Naive thymus-derived CD8-positive, alpha-beta T cell (primary cell): Measurements from ENCODE around the gene MRPL37. TPM values are rescaled to one million over a fixed set of nuclear protein-coding genes. Genes with fewer than 3 reads are reported as not detected.
"Not testable (repeated sequence)": the region's sequence is repeated elsewhere in the genome, so short reads cannot be mapped to it uniquely, and the experiment has no call there.

Source experiments
- ATAC-seq, 2 donors: fragments of 150-1000 bp; cut with Tn5 transposase in 1 of 2; sonication (Bioruptor Pico), chemical (Tn5 transposase) in 1 of 2; 1 replicate in 1 of 2; 2 replicates in 1 of 2; pipeline ENCODE4 v1.10.0; 2021; ENCODE audit warnings: mild to moderate bottlenecking in 2 of 2, moderate library complexity in 2 of 2
- POLR2A ChIA-PET: fragments of 350-600 bp; sonication (Branson Sonifier 250); formaldehyde crosslinking; loops from one replicate; lab custom pipeline; 2021; ENCODE audit warnings: antibody characterized with exemption; lab: Charles Lee
- DNase-seq, 10 donors: peaks; one replicate each; pipeline versions ENCODE4 v3.0.0 to v3.0.0-alpha.2; 2020 to 2022
- H3K27ac Mint-ChIP-seq, 10 donors: one replicate each; pipeline ENCODE4 v1.8.0; 2020 to 2022; ENCODE audit warnings: mild to moderate bottlenecking in 10 of 10, mixed read lengths in 10 of 10, moderate library complexity in 4 of 10, inconsistent platforms in 1 of 10
- H3K27me3 Mint-ChIP-seq, 5 donors: one replicate each; pipeline ENCODE4 v1.8.0; 2021 to 2022; ENCODE audit warnings: mixed read lengths in 5 of 5
- H3K36me3 Mint-ChIP-seq, 3 donors: one replicate each; pipeline ENCODE4 v1.8.0; 2020 to 2022; ENCODE audit warnings: mixed read lengths in 3 of 3, mild to moderate bottlenecking in 2 of 3, inconsistent platforms in 1 of 3
- H3K4me1 Mint-ChIP-seq, 4 donors: one replicate each; pipeline ENCODE4 v1.8.0; 2021 to 2022; ENCODE audit warnings: mixed read lengths in 4 of 4
- H3K4me3 Mint-ChIP-seq, 10 donors: one replicate each; pipeline ENCODE4 v1.8.0; 2020 to 2022; ENCODE audit warnings: mild to moderate bottlenecking in 10 of 10, mixed read lengths in 10 of 10, moderate library complexity in 6 of 10, inconsistent platforms in 1 of 10
- H3K9me3 Mint-ChIP-seq, 9 donors: one replicate each; pipeline ENCODE4 v1.8.0; 2020 to 2022; ENCODE audit warnings: mixed read lengths in 9 of 9, mild to moderate bottlenecking in 3 of 9, inconsistent platforms in 1 of 9, moderate library complexity in 1 of 9
- polyA plus RNA-seq, 3 donors: library from polyadenylated mRNA; unstranded; fragments of 300-500 nt; fragmentation: Illumina TruSeq; gene quantifications; one replicate each; pipeline ENCODE4 v1.2.3, GENCODE V29; 2021
- total RNA-seq, 8 experiments: library from RNA in 2 of 8; stranded (reverse) in 2 of 8; gene quantifications; one replicate each; pipeline ENCODE4 v1.2.3 and lab custom pipeline; 2021 to 2026

Gene MRPL37
- total and polyA plus RNA-seq, 5 experiments from 2014 or later: 34.1 to 57.5 (median 51.9) TPM

DNA sequence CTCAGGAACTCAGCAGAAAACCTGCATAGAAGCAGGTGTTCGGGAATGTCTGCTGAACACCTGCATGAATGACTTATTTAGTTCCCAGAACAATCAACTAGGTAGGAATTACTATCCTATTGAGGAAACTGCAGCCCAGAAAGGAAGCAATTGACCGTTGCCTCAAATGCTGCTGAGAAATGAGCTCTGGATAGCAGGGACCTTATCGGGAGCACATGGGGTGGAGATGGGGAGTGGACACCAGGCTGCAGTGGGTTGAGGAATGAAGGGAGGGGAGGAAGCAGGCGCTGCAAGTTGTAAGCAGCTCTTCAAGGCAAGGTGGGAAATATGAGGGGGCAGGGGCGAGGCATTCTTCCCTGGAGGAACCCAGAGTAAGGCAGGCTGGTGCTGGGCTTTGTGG is 36.4 kb upstream of the MRPL37 start:
- no peak for DNase-seq

DNA sequence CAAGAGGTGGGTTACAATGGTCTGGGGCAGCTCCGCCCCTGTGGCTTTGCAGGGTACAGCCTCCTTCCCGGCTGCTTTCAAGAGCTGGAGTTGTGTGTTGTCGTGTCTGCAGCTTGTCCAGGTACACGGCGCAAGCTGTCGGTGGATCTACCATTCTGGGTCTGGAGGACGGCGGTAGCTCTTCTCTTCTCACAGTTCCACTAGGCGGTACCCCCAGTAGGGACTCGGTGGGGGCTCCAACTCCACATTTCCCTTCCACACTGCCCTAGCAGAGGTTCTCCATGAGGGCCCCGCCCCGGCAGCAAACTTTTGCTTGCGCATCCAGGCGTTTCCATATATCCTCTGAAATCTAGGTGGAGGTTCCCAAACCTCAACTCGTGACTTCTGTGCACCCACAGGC is 34.8 kb upstream of the MRPL37 start:
- no peak for ATAC-seq
- POLR2A ChIA-PET: no interaction called here
- Mint-ChIP-seq H3K27ac (no peak overlapping the region), H3K27me3 (no peaks in the 10 kb centered on the region), H3K9me3 (no peaks in the 10 kb centered on the region), H3K4me3 (no peak overlapping the region), H3K36me3 (no peaks in the 10 kb centered on the region), H3K4me1 (no peaks in the 10 kb centered on the region)
- no peak for DNase-seq

More for the DNA sequence above, 36.4 kb upstream of the MRPL37 start:
- POLR2A ChIA-PET: no interaction called here
- Mint-ChIP-seq H3K27me3 (no peaks in the 10 kb centered on the region), H3K4me1 (no peaks in the 10 kb centered on the region), H3K9me3 (no peaks in the 10 kb centered on the region), H3K4me3 (no peak overlapping the region), H3K36me3 (no peaks in the 10 kb centered on the region), H3K27ac (no peak overlapping the region)
- no peak for ATAC-seq

DNA sequence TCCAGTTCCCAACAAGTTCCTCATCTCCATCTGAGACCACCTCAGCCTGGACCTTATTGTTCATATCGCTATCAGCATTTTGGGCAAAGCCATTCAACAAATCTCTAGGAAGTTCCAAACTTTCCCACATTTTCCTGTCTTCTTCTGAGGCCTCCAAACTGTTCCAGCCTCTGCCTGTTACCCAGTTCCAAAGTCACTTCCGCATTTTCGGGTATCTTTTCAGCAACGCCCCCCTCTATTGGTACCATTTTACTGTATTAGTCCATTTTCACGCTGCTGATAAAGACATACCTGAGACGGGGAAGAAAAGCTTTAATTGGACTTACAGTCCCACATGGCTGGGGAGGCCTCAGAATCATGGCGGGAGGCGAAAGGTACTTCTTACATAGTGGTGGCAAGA is 33.6 kb upstream of the MRPL37 start:
- POLR2A ChIA-PET, H3K36me3 Mint-ChIP-seq, H3K9me3 Mint-ChIP-seq, H3K27me3 Mint-ChIP-seq, H3K4me3 Mint-ChIP-seq, DNase-seq, ATAC-seq, H3K4me1 Mint-ChIP-seq: not testable (repeated sequence)
- H3K27ac Mint-ChIP-seq: peak overlapping the region in 1 of 10 donors; percentile 52

DNA sequence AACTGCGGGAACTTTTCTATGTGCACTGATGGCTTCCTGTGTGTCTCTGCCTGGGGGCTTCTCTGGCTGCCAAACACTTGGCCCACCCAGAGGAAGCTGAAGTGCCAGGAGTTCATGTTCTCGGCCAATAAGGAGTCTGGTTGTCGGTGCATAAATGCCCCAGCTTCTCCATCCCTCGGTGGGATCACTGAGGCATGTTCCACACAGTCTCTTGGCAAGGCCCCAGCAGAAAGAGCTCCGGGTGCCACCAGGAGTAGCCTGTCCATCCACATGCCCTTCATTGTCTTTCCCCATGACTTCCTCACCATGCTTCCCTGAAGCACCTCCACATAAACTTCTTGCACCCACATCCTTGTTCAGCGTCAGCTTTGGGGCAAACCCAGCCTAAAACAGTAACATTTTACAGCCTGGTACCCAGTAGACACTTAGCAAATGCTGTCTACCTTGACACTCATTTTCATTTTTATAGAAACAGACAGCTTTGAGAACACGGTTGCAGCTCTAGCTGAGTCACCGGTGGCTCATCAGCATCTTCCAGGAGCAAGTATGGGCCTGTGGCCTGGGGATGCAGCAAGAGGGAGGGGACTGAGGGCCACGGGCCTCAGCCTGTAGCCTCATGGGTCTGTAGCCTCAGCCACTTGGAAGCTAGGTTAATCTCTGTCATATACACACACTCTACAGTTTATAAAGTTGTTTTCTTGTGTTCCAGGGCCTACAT is 32.4 kb upstream of the MRPL37 start:
- ATAC-seq (no peak), DNase-seq (no peak)
- Mint-ChIP-seq H3K4me3 (no peak overlapping the region), H3K9me3 (no peaks in the 10 kb centered on the region), H3K36me3 (no peaks in the 10 kb centered on the region), H3K4me1 (peaks cover 4 to 13% (median 7%) of the 10 kb centered on the region in 4 donors), H3K27ac (peak overlapping the region in 2 of 10 donors; percentile 31 to 50), H3K27me3 (no peaks in the 10 kb centered on the region)
- POLR2A ChIA-PET: no interaction called here

DNA sequence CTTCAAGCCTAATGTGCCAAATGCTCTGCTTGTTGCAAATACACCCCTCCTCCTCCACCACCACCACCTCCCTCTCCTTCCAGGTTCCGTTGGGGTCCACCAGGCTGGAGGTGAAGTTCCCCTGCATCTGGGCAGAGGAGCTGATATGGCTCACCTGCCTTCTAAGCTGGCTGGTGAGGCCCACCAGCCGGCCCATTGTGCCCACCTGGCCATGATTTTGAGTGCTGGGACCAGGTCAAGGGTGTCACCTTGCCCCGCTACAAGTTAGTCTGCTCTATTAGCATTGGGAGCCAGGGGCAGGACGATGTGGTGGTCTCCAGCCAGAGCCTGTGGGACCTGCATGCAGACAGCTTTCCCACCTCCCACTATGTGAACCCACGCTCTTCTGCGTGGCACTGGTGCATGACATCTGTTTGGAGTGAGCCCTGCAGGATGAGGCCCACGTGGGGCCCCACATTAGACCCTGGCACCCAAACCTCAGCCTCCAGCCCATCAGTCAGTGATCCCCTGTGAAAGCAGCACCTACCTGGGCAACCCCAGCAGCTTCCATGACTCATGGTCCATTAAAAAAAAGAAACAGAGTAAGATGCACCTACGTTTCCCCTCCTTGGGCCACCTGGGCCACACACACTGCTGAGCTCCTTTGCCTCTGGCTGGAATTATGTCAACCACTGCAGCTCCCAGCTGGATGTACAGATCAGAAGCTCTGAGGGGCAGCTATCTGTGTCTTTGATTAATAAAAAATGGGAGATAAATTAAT is 31.6 kb upstream of the MRPL37 start:
- POLR2A ChIA-PET: no interaction called here
- Mint-ChIP-seq H3K4me3 (no peak overlapping the region), H3K4me1 (peaks cover 4 to 13% (median 7%) of the 10 kb centered on the region in 4 donors), H3K27me3 (no peaks in the 10 kb centered on the region), H3K27ac (peak overlapping the region in 1 of 10 donors; percentile 45), H3K9me3 (no peaks in the 10 kb centered on the region), H3K36me3 (no peaks in the 10 kb centered on the region)
- ATAC-seq: no peak
- no peak for DNase-seq

DNA sequence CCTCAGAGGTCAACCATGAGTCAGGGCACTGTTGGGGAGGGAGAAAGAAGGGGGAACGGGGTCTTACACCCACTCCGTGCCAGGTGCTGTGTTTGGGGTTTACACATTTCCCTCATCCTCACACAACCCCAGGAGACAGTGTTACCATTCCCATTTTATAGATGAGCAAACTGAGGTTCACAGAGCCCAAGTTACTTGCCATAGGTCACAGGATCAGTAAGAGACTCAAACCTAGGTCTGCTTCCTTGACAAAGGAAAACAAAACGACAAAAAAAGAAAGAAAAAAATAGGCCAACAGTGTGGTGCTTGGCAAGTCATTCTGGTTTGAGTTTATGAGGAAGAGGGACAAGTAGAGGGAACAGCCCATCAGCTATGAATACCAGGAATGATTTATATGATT is 30.9 kb upstream of the MRPL37 start:
- Mint-ChIP-seq H3K27ac (peak overlapping the region in 3 of 10 donors; percentile 23 to 73 (median 45)), H3K27me3 (no peaks in the 10 kb centered on the region), H3K4me3 (no peak overlapping the region), H3K4me1 (peaks cover 4 to 13% (median 7%) of the 10 kb centered on the region in 4 donors), H3K9me3 (no peaks in the 10 kb centered on the region), H3K36me3 (no peaks in the 10 kb centered on the region)
- ATAC-seq: no peak
- POLR2A ChIA-PET: no interaction called here
- no peak for DNase-seq

DNA sequence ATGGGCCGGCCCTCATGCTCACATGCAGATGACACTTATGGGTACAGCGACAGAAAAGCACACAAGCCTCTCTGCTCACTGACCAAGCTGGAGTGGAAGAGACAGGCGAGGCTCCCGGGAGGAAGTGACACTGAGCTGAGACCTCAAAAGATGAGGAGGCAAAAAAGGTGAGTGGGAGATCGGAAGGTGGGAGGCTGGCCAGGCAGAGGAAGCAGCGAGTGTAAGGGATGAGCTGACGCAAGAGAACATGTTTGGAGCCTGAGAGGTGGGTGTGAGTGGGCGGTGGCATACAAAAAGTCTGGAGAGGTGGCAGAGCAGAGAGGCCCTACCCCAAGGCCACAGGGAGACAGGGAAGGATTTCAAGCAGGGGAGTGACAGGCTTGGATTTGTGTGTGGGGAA is 29.0 kb upstream of the MRPL37 start:
- Mint-ChIP-seq H3K27ac (peak overlapping the region in 6 of 10 donors; percentile 19 to 83 (median 66)), H3K27me3 (no peaks in the 10 kb centered on the region), H3K4me3 (peak overlapping the region in 2 of 10 donors; percentile 14 to 15), H3K4me1 (peaks cover 4 to 13% (median 7%) of the 10 kb centered on the region in 4 donors), H3K9me3 (no peaks in the 10 kb centered on the region), H3K36me3 (peaks cover 0 to 2% (median 2%) of the 10 kb centered on the region in 3 donors)
- no peak for ATAC-seq
- no peak for DNase-seq
- POLR2A ChIA-PET: no interaction called here

DNA sequence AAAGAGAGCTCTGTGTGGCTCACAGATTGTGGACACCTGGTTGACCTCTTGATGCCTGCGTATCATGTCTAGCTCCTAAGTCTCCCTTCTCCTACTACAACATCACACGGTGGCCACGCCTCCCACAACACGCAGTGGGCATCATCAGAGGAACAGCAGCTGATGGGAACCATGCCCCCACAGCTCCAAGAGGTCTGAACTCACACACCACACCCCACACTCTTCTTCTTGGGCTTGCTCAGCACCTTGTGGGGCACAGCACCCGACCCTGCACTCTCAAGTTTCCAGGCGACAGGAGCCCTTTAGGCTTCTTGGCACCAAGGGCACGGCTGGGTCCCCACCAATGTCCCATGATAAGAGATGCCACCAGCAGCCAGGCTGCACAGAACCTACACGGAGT is 28.4 kb upstream of the MRPL37 start:
- POLR2A ChIA-PET: no interaction called here
- no peaks in the 10 kb centered on the region for H3K27me3 Mint-ChIP-seq
- peak overlapping the region in 1 of 10 donors; percentile 3 for H3K27ac Mint-ChIP-seq
- H3K9me3 Mint-ChIP-seq: no peaks in the 10 kb centered on the region
- no peak overlapping the region for H3K4me3 Mint-ChIP-seq
- H3K4me1 Mint-ChIP-seq: peaks cover 4 to 13% (median 7%) of the 10 kb centered on the region in 4 donors
- no peak for ATAC-seq
- H3K36me3 Mint-ChIP-seq: peaks cover 0 to 3% (median 2%) of the 10 kb centered on the region in 3 donors
- DNase-seq: no peak

DNA sequence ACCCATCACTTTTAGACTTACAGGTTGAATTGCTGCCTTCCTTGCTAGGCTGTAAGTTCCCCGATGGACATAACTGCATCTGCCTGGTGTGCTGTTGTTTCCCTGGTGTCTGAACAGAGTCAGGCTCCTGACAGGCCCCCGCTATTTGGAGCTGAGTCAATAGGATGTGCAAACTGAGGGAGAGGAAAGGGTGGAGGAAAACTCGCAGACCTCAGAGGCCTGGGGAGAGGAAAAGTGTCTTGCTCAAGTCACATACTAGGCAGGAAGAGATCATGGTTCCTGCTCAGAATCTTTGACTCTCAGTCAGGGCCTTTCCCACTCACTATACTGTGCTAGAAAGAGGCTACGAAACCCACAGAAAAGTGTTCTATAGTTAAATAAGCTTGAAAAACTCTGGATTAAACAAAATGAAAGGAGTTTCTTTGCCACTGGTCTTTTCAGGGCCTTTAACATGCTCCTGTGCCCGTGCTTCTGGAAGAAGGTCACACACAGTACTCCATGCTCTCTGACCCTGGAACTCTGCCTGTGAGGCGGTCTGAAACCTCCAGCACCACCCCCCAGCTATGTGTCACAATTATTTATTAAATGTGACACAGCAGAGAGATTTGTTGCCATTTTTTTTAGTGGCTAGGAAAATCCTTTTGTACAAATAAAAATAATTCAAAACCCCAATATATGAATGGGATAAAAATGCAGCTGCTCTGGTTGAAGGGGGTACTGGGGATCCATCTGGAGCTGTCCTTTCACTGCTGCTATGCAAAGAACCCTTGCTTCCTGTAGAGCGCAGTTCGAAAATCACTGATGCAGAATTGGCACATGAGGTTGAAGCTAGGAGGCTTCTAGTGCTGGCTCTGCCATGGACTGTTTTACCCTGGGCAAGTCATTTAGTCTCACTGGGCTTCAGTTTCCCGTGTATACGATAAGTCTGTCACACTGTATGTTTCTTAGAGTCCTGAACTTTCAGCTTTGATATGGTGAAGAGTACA is 27.1 kb upstream of the MRPL37 start:
- H3K9me3 Mint-ChIP-seq: no peaks in the 10 kb centered on the region
- H3K4me3 Mint-ChIP-seq: no peak overlapping the region
- ATAC-seq: no peak
- H3K4me1 Mint-ChIP-seq: peaks cover 4 to 13% (median 7%) of the 10 kb centered on the region in 4 donors
- H3K27me3 Mint-ChIP-seq: no peaks in the 10 kb centered on the region
- H3K27ac Mint-ChIP-seq: peak overlapping the region in 2 of 10 donors; percentile 14 to 52
- DNase-seq: no peak
- POLR2A ChIA-PET: no interaction called here
- peaks cover 0 to 5% (median 2%) of the 10 kb centered on the region in 3 donors for H3K36me3 Mint-ChIP-seq

DNA sequence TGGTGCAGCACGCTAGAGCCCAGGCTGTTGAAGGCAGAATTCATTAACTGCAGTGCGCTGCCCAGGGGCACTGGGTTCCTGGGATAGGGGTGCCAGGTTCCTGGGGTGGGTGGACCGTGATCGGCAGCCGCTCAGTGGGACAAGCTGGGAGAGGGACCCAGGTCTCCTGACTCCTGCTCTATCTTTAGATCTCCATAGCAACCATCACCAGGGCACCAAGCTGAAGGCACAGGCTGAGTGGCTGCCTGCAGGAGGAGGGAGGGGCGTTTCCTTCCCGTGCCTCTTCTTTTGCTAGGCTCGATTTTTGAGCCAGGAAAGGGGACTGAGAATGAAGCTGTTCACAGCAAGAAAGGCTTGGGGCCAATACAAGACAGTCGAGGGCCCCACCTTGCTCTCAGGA is 26.3 kb upstream of the MRPL37 start:
- Mint-ChIP-seq H3K4me1 (peaks cover 4 to 13% (median 7%) of the 10 kb centered on the region in 4 donors), H3K9me3 (no peaks in the 10 kb centered on the region), H3K36me3 (peaks cover 0 to 11% (median 2%) of the 10 kb centered on the region in 3 donors), H3K27ac (no peak overlapping the region), H3K4me3 (no peak overlapping the region), H3K27me3 (no peaks in the 10 kb centered on the region)
- no peak for DNase-seq
- ATAC-seq: no peak
- POLR2A ChIA-PET: interaction anchor here (1.0 kb wide), 1 partner anchor 234 kb away, joined by 4 read pairs; no protein-coding TSS in a partner anchor

DNA sequence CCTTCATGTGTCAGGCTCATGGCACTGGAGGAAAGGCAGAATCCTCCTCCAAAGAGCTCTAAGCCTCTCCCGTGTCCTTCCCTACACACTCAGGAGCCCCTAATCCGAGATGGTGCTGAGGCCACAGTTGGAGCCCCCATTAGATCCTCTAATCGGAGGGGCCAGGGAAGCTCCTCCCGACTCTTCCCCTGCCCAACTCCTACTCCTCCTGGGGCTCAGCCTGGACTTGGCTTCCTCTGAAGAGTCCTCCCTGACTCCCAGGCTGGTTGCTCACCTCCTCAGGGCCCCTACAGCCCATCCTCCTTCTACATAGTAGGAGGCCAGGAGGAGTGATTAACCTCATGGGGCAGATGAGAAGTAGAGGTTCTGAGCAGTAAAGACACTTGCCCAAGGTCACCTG is 25.9 kb upstream of the MRPL37 start:
- no peaks in the 10 kb centered on the region for H3K9me3 Mint-ChIP-seq
- POLR2A ChIA-PET: interaction anchor here (1.0 kb wide), 1 partner anchor 233 kb away, joined by 4 read pairs; no protein-coding TSS in a partner anchor

DNA sequence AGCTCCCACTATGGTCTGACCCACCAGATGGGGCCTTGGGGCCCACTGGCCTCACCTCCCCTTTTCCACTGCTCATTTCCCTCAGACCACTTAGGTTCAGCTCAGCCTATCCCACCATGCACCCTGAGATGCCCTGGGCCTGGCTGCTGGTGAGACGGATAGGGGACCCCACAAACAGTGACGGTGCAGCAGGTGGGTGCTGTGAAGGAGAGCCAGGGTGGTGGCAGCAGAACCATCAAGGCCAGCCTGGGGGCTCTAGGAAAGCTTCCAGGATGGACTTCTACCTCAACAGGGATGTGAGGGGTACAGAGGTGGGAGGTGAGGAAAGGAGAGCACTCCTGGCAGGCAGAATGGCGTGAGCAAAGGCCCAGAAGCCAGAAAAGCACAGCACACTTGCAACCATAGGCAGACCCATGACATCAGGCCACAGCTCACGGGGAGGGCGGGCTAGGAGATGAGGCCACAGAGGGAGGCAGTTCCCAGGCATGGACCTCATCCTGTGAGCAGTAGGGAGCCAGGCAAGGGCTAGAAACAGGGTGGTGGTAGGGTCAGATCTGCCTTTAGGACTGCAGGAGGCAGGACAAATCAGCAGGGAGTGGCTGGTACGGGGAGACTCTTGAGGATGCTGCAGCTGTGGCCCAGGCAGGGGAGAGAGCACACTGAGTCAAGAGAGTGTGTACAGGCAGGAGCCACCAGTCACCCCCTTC is 23.2 kb upstream of the MRPL37 start:
- H3K36me3 Mint-ChIP-seq: peaks cover 0 to 24% (median 2%) of the 10 kb centered on the region in 3 donors
- peaks cover 0 to under 1% (median 0%) of the 10 kb centered on the region in 4 donors for H3K4me1 Mint-ChIP-seq
- H3K27me3 Mint-ChIP-seq: no peaks in the 10 kb centered on the region
- POLR2A ChIA-PET: no interaction called here
- ATAC-seq (no peak), DNase-seq (no peak)
- no peak overlapping the region for H3K4me3 Mint-ChIP-seq
- no peaks in the 10 kb centered on the region for H3K9me3 Mint-ChIP-seq
- H3K27ac Mint-ChIP-seq: no peak overlapping the region

More for the DNA sequence above, 25.9 kb upstream of the MRPL37 start:
- Mint-ChIP-seq H3K27ac (no peak overlapping the region), H3K36me3 (peaks cover 0 to 15% (median 2%) of the 10 kb centered on the region in 3 donors), H3K4me1 (peaks cover 4 to 13% (median 7%) of the 10 kb centered on the region in 4 donors), H3K4me3 (no peak overlapping the region), H3K27me3 (no peaks in the 10 kb centered on the region)
- no peak for ATAC-seq
- no peak for DNase-seq
